Colonic mucosa (tissue), 4 donors: ENCODE results near the gene WDR91. TPM values are rescaled to one million over a fixed set of nuclear protein-coding genes. Genes with fewer than 3 reads are reported as not detected.

ENCODE experiments used
- DNase-seq: peaks from one replicate; pipeline ENCODE4 v3.0.0-alpha.2; 2020
- H3K27ac ChIP-seq: fragments of 200-600 bp; one replicate; pipeline ENCODE4 v1.8.0; 2021
- H3K27me3 ChIP-seq: fragments of 200-600 bp; one replicate; pipeline ENCODE4 v1.8.0; 2021
- H3K36me3 ChIP-seq: fragments of 200-600 bp; one replicate; pipeline ENCODE4 v1.8.0; 2021
- H3K4me1 ChIP-seq: fragments of 200-600 bp; one replicate; pipeline ENCODE4 v1.8.0; 2021; ENCODE audit warnings: mild to moderate bottlenecking
- H3K4me3 ChIP-seq: fragments of 200-600 bp; one replicate; pipeline ENCODE4 v1.8.0; 2021
- H3K9ac ChIP-seq, 2 donors: one replicate each; pipeline ENCODE4 v1.7.0; 2013; ENCODE audit warnings: control low read depth in 2 of 2, low read depth in 2 of 2, low read length in 2 of 2
- H3K9me3 ChIP-seq: fragments of 200-600 bp; one replicate; pipeline ENCODE4 v1.8.0; 2021
- intact Hi-C: fragments of 100-400 bp; cut with DNase I; formaldehyde crosslinking; loops from one replicate; pipeline ENCODE4 v1.14.1; 2022
- total RNA-seq, 2 donors: library from RNA; stranded (reverse); fragmentation: NEBNext Ultra II Directional in 1 of 2; extraction: Animal tissue kit (Norgen Biotek cat#: 25700) in 1 of 2; gene quantifications; one replicate each; pipeline ENCODE4 v1.2.1, GENCODE V29; 2021
- TF ChIP-seq, protein P1 (sequence below): fragments of 200-600 bp; IDR thresholded peaks from one replicate; pipeline ENCODE4 v1.8.0; 2022; ENCODE audit warnings: antibody characterized with exemption, mild to moderate bottlenecking
- donor health status: healthy.
- donor health status: DM: no; HTN: no; CAD: no.
- donor health status: DM: no; HTN: no; CAD: no.

Gene WDR91
- total RNA-seq, 2 donors from 2014 or later, result 4.8 to 6.5 TPM

DNA sequence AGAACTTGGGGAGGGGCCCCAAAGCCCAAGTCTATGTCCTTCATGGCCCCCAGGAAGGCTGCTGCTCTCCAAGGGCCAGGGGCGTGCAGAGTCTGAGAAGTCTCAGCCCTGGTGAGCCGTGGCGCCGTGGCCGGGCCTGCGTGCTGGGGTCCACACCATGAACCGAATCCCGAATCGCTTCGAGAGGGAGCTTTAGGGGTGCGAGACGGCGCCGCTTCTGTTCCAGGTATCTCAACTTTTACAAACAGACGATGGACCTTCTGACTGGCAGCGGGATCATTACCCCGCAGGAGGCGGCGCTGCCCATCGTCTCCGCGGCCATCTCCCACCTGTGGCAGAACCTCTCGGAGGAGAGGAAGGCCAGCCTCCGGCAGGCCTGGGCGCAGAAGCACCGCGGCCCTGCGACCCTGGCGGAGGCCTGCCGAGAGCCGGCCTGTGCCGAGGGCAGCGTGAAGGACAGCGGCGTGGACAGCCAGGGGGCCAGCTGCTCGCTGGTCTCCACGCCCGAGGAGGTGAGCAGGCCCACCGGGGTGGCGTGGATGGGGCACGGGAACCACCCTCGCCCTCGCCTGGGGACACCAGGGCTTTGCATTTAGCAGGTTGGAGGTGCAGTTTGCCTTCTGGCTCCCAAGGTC, 35.0 kb upstream of the WDR91 start:
- intact Hi-C loops, result no loop called here
- H3K4me3 ChIP-seq, result no peak overlapping the region
- no peaks in the 10 kb centered on the region for H3K27me3 ChIP-seq
- H3K36me3 ChIP-seq, result no peaks in the 10 kb centered on the region
- DNase-seq, result no peak
- no peak overlapping the region for H3K27ac ChIP-seq
- H3K4me1 ChIP-seq, result no peaks in the 10 kb centered on the region
- H3K9me3 ChIP-seq, result no peaks in the 10 kb centered on the region
- H3K9ac ChIP-seq, result no peak overlapping the region
- TF ChIP-seq, protein P1, sequence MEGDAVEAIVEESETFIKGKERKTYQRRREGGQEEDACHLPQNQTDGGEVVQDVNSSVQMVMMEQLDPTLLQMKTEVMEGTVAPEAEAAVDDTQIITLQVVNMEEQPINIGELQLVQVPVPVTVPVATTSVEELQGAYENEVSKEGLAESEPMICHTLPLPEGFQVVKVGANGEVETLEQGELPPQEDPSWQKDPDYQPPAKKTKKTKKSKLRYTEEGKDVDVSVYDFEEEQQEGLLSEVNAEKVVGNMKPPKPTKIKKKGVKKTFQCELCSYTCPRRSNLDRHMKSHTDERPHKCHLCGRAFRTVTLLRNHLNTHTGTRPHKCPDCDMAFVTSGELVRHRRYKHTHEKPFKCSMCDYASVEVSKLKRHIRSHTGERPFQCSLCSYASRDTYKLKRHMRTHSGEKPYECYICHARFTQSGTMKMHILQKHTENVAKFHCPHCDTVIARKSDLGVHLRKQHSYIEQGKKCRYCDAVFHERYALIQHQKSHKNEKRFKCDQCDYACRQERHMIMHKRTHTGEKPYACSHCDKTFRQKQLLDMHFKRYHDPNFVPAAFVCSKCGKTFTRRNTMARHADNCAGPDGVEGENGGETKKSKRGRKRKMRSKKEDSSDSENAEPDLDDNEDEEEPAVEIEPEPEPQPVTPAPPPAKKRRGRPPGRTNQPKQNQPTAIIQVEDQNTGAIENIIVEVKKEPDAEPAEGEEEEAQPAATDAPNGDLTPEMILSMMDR, result no peak

DNA sequence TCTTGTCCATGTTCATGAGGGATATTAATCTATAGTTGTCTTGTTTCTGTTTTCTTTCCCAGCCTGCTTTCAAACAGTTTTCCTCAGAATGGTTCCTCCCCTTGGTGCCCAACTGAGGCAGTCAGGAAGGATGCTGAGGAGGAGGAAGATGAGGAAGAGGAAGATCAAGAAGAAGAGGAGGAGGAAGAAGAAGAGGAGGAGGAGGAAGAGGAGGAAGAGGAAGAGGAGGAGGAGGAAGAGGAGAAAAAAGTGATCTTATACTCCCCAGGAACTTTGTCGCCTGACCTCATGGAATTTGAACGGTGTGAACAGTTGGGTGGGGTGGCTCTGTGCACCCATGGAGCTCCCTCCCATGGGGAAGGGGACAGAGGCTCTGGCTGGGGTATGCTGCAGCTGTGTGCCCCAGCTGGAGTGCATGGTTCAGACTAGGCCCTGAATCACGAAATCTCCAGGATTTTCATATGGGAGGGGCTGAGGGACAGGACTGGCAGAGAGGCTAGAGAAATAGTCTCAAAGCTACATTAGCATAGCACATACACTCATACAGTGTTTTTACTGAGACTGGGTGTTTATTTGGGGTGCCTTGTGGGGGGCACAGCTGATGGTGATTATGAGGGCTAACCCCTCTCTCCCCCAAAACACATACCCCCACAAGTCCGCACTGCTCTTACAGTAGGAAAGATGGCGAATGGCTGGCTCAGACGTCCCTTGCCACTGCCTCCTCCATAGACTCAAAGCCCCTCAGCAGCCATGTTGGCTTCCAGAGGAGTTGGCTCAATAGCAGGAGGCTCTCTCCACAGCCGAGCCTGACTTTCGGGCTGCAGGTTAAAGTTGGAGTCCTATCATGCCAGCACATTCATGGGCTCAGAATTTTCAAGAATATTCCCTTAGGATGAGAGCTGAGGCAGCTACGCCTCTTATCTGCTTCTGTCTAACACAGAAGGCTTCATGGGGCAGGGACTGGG, 34.2 kb upstream of the WDR91 start:
- Histone ChIP-seq H3K27me3 (no peaks in the 10 kb centered on the region), H3K9ac (no peak overlapping the region), H3K9me3 (no peaks in the 10 kb centered on the region), H3K4me1 (no peaks in the 10 kb centered on the region), H3K27ac (no peak overlapping the region), H3K4me3 (no peak overlapping the region), H3K36me3 (no peaks in the 10 kb centered on the region)
- TF ChIP-seq, protein P1, result no peak
- intact Hi-C loops, result no loop called here
- DNase-seq, result no peak

DNA sequence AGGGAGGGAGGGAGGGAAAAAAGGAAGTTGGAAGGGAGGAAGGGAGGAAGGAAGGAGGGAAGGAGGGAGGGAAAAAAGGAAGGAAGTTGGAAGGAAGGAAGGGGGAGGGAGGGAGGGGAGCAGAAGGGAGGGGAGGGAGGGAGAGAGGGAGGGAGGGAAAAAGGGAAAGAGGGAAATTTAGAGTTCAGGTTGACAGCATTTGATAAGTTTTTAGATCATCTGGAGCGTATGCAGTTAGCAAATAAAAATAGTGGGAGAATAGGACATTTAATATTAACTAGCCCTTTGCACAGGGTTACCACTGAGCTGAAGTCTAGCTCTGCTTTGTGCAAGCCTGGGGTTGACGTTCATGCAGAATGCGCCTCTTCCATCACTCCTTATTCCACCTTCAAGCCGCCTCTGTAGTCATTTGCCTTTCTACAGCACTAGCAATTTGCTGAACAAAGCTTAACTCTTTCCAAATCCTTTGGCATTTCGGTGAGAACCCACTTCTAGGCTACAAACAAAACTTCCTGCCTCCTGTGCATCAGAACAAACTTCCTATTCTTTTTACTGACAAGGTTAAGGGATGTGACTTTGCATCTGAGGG, 30.9 kb upstream of the WDR91 start:
- H3K9me3 ChIP-seq, result no peaks in the 10 kb centered on the region
- no peaks in the 10 kb centered on the region for H3K4me1 ChIP-seq
- intact Hi-C loops, result no loop called here
- H3K27ac ChIP-seq, result no peak overlapping the region
- TF ChIP-seq, protein P1, result no peak
- H3K9ac ChIP-seq, result no peak overlapping the region
- H3K27me3 ChIP-seq, result no peaks in the 10 kb centered on the region
- no peak overlapping the region for H3K4me3 ChIP-seq
- DNase-seq, result no peak
- H3K36me3 ChIP-seq, result no peaks in the 10 kb centered on the region

DNA sequence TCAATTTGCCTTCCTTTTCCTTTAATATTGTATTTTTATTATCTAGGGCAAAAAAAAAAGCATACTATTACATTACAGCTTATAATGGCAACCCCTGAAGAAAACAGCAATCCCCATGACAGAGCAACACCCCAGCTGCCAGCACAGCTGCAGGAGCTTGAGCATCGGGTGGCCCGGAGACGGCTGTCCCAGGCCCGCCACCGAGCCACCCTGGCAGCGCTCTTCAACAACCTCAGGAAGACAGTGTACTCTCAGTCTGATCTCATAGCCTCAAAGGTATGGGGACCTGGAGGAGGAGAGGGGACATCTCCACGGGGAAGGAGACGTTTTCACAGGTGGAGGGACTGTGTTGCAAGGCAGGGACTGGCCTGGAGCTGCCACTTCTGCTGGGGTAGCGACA, 29.1 kb upstream of the WDR91 start:
- H3K36me3 ChIP-seq, result no peaks in the 10 kb centered on the region
- no peaks in the 10 kb centered on the region for H3K27me3 ChIP-seq
- intact Hi-C loops, result no loop called here
- DNase-seq, result no peak
- no peaks in the 10 kb centered on the region for H3K9me3 ChIP-seq
- TF ChIP-seq, protein P1, result no peak
- H3K4me3 ChIP-seq, result no peak overlapping the region
- H3K27ac ChIP-seq, result no peak overlapping the region
- no peaks in the 10 kb centered on the region for H3K4me1 ChIP-seq
- no peak overlapping the region for H3K9ac ChIP-seq

DNA sequence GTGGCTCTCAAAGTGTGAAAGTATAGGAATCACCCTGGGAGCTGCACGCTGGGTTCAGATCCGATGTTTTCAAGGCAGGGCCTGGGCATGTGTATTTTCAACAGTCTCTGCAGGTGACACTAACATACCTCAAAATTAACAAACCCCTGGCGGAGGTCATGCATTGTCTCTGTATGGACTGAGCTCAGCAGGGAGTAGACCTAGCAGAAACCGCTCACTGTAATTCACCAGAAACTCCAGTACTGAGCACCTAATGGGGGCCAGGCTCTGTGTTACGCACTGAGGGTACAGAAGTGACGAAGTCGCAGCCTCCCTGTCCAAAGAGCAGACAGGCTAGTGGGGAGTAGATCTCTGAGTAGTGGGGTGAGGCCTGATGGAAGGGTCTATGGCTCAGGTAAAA, 27.9 kb upstream of the WDR91 start:
- H3K4me1 ChIP-seq, result no peaks in the 10 kb centered on the region
- intact Hi-C loops, result no loop called here
- H3K4me3 ChIP-seq, result no peak overlapping the region
- no peak overlapping the region for H3K27ac ChIP-seq
- H3K27me3 ChIP-seq, result no peaks in the 10 kb centered on the region
- H3K9ac ChIP-seq, result no peak overlapping the region
- TF ChIP-seq, protein P1, result no peak
- H3K36me3 ChIP-seq, result no peaks in the 10 kb centered on the region
- DNase-seq, result no peak
- no peaks in the 10 kb centered on the region for H3K9me3 ChIP-seq
